HG03378 (cell line): Measurements from ENCODE around the gene CD300LD.
"Not testable (repeated sequence)": the region's sequence is repeated elsewhere in the genome, so short reads cannot be mapped to it uniquely, and the experiment has no call there.

Experiments used
- ATAC-seq: cut with Tn5 transposase; IDR thresholded peaks from one replicate; pipeline ENCODE4 v1.9.1; 2021; ENCODE audit warnings: mild to moderate bottlenecking, moderate library complexity; ENCODE audit not compliant: unreplicated experiment

CD300LD gene

DNA sequence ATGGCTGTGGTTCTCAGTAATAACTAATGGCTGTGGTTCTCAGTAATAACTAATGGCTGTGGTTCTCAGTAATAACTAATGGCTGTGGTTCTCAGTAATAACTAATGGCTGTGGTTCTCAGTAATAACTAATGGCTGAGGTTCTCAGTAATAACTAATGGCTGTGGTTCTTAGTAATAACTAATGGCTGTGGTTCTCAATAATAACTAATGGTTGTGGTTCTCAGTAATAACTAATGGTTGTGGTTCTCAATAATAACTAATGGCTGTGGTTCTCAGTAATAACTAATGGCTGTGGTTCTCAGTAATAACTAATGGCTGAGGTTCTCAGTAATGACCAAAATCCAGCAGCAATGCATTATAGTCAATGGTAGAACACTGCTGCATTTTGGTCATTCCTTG lies 18.4 kb downstream of the CD300LD start:
- not testable (repeated sequence) for ATAC-seq

GRCh38 chr17:74573169-74573568 lies 18.9 kb downstream of the CD300LD start:
- no peak for ATAC-seq

DNA sequence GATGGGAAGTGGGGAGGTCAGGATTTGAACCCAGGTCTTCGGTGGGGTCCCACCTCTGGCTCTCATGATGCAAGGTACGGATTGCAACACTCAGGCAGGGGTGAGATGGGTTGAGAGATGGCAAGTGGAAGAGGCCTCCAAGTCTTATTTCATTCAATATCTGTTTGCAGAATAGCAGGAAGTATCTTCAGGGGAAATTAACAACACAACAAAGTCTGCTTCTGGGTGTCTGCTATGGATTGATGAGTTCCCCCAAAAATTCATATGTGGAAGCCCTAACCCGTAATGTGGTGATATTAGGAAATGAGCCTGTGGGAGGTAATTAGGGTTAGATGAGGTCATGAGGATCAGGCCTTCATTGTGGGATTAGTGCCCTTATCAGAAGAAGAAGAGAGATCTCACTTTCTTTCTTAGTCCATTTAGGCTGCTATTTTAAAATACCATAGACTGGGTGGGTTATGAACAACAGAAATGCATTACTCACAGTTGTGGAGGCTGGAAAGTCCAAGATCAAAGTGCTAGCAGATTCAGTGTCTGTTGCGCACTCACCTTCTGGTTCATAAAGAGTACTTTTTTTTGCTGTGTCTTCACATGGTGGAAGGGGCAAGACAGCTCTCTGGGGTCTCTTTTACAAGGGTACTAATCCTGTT lies 20.3 kb downstream of the CD300LD start:
- ATAC-seq = no peak

GRCh38 chr17:74569020-74570003 lies 22.8 kb downstream of the CD300LD start:
- no peak for ATAC-seq

DNA sequence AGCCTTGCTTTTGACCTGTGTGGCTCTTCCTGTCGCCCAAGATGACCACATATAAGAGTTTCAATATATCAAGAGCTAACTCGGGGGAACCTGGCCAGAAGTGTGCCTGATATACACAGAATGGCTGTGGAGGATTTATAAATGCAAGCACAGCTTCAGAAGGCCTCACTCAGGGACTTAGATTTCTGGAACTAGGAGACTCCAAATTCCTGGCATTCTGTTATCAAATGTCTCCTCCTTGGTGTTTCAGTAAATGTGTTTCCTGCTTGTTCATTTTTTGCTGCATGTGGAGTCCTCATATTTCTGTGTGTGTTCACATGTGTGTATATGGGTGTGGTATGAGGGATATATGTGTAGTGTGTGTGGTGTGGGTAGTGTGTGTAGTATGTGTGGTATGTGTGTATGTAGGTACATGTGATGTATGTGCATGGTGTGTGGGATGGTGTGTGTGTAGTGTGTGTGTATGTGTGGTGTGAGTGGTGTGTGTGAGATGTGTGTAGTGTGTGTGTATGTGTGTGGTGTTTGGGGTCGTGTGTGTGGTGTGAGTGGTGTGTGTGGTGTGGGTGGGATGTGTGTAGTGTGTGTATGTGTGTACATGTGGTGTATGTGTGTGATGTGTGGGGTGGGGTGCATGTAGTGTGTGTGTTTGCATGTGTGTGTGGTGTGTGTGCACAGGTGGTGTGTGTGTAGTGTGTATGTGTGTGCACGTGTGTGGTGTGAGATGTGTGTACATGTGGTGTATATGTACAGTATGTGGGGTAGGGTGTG lies 23.8 kb downstream of the CD300LD start:
- no peak for ATAC-seq

GRCh38 chr17:74567397-74567796 lies 24.7 kb downstream of the CD300LD start, which contains the start of gene CD300H:
TSS of gene CD300H (minus strand) at chr17:74567509.
- ATAC-seq = no peak

- no peak for ATAC-seq
Measured at GRCh38 chr17:74566132-74566753, 25.8 kb downstream of the CD300LD start.

GRCh38 chr17:74565126-74565525 lies 27.0 kb downstream of the CD300LD start:
- no peak for ATAC-seq

- no peak for ATAC-seq
Measured at GRCh38 chr17:74563358-74563757, 28.7 kb downstream of the CD300LD start.

- ATAC-seq = no peak
Measured at GRCh38 chr17:74561586-74561985, 30.5 kb downstream of the CD300LD start.

GRCh38 chr17:74558882-74559519 lies 33.1 kb downstream of the CD300LD start:
- ATAC-seq = no peak

DNA sequence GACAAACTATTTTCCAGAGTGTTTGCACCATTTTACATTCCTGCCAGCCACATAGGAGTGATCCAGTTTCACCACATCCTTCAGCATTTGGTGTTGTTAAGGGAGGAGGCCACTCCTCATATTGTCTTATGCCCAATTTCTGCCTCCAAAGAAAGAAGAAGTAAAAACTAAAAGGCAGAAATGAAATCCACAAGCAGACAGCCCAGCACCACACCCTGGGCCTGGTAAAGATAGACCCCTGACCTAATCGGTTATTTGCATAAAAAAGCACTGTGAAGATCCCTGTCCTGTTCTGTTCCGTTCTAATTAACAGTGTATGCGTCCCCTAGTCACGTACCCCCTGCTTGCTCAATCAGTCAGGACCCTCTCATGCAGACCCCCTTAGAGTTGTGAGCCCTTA lies 33.7 kb downstream of the CD300LD start:
- not testable (repeated sequence) for ATAC-seq

DNA sequence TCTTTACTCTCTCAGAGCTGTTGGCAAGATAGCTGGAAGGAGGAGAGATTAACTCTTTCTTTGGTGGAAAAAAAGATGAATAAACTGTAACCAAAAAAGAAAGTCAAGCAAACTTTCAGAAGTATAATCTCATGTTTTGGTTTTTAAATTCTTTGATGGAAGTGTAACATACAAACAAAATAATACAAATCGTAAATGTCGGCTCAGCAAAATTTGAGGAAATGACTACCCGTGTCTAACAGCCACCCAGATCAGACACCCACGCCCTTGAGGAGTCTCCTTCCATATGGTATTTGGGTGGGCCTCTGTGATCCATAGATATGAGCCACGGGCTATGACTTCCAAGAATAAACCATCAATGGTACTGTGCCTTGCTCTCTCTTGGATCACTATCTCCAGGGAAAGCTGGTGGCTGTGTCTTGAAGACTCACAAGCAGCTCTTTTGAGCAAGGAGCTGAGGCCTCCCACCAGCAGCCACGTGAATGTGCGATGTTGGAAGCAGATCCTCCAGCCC lies 36.6 kb downstream of the CD300LD start:
- no peak for ATAC-seq

- ATAC-seq = no peak
Measured at GRCh38 chr17:74554909-74555308, 37.2 kb downstream of the CD300LD start.

DNA sequence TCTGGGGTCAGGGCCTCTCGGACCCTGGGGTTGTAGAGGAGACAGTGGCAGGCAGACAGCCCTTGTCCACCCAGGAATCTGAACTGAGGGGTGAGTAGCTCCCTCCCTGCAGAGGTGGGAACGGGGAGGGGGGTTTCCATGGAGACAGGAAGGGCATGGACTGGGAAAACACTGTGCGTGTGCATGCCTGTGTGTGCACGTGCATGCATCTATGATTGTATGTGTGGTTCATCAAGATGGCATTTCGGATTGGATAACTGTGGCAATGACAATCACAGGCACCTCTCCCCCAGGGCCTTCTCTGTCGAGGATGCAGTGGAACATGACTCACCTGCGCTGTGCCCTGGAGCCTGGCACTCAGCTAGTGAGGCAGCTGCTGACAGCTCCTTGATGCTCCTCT lies 40.0 kb downstream of the CD300LD start:
- no peak for ATAC-seq

DNA sequence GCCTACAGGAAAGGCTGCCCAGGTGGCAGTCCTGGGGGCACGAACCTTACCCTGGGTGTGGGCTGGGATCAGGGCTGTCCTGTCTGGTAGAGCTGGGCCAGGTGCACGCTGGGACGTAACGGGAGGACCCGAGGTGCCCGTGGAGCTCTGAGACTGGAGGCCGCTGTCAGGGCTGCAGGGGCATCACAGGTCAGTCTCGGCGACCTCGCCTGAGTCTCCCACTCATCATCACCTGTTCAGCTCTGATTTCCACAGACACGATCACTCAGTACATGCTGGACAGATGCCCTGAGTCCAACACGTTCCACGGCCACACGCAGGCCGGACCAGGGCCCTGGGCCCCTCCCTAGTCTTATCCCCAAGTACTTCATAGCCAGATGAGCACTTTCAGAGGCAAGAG lies 41.5 kb downstream of the CD300LD start:
- no peak for ATAC-seq

GRCh38 chr17:74549343-74549742 lies 42.7 kb downstream of the CD300LD start:
- ATAC-seq = no peak

DNA sequence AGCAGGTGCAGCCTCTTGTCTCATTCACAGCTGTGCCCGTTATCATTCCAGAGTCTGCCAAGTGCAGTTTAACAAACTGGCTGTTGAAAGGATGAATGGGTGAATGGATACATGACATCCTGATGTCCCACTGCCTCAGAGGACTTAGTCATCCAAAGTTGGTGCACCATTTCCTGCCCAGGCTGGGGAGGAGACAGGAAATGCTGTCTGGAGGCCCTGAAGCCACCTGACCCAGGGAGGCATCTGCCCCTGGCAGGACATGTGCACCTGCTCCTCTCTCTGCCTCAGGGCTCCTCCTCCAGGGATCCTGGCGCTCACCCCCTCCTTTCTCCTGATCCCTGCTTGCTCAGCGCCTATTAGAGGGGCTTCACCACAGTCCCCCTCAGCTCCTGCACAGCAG lies 44.3 kb downstream of the CD300LD start:
- no peak for ATAC-seq

DNA sequence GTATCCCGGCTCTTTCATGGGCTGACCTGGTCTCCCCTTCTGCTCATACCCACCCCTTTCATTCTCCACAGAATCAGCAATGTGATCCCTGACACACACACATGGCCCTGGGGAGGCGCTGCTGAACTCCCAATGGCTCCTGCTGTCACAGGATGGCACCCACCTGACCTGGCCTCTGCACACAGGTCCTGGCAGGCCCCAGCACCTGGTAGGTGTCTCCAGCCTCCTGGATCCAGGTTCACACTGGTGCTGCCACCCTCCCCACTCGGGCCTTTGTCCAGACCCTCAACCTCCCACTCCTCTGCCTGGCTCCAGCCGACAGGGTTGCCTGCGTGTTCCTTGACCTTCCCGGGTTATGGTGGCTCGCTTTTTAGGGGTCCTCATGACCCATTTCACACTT lies 44.8 kb downstream of the CD300LD start:
- ATAC-seq = no peak

DNA sequence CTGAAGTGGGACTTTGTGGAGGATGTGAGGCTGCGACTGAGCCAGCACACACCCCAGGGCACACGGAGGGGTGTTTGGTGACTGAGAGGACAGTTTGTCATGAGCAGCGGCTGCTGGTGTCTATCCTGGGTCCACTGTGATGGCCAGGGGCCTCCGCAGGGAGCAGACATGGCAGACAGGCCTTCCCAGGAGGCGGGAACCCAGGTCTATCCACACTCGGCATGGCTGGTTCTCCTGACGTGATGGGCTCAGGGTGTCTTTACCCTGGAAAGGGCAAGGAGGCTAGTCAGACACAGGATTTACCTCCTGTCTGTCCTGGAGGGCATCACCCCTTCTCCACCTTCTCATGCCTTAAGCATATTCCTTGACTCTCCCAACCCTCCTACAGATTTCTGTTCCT lies 45.5 kb downstream of the CD300LD start:
- no peak for ATAC-seq
